Erythroblast (primary cell): ENCODE results near the gene MFN1.

Source experiments
- GATA1 ChIP-seq: IDR thresholded peaks from 2 replicates; pipeline ENCODE4 v1.6.1; 2011; ENCODE audit warnings: low read depth, mild to moderate bottlenecking, control low read depth, low read length, moderate library complexity
- POLR2A ChIP-seq: IDR thresholded peaks from 2 replicates; pipeline ENCODE4 v1.6.1; 2011; ENCODE audit warnings: mild to moderate bottlenecking, low read length

- TF ChIP-seq POLR2A (no peak), GATA1 (no peak)
Measured at GRCh38 chr3:179330438-179330837, 17.1 kb upstream of the MFN1 start.
